ENCODE results near the gene VIPR2.

The VIPR2 gene

GRCh38 chr7:159139202-159139601 is 5.5 kb downstream of the VIPR2 start:
- TF ChIP-seq TAF1 (IDR thresholded peaks at IDR 0.05; ENCODE audit: borderline replicate concordance, insufficient read depth, low read length) (no peak), FOXP2 (optimal IDR thresholded peaks at IDR 0.05; ENCODE audit: borderline replicate concordance, extremely low read depth, extremely low read length, insufficient read depth) (no peak), POLR2AphosphoS5 (IDR thresholded peaks at IDR 0.05; ENCODE audit: low read depth, low read length) (no peak), SIN3A (IDR thresholded peaks at IDR 0.05; ENCODE audit: borderline replicate concordance, insufficient read depth, low read length) (no peak)

- TF ChIP-seq SIN3A (IDR thresholded peaks at IDR 0.05; ENCODE audit: borderline replicate concordance, insufficient read depth, low read length): no peak
- no peak for TF ChIP-seq FOXP2 (optimal IDR thresholded peaks at IDR 0.05; ENCODE audit: borderline replicate concordance, extremely low read depth, extremely low read length, insufficient read depth)
- no peak for TF ChIP-seq POLR2AphosphoS5 (IDR thresholded peaks at IDR 0.05; ENCODE audit: low read depth, low read length)
- no peak for TF ChIP-seq TAF1 (IDR thresholded peaks at IDR 0.05; ENCODE audit: borderline replicate concordance, insufficient read depth, low read length)
Measured at GRCh38 chr7:159138508-159138907, 6.2 kb downstream of the VIPR2 start.

- TF ChIP-seq SIN3A (IDR thresholded peaks at IDR 0.05; ENCODE audit: borderline replicate concordance, insufficient read depth, low read length) (no peak), TAF1 (IDR thresholded peaks at IDR 0.05; ENCODE audit: borderline replicate concordance, insufficient read depth, low read length) (no peak), REST (IDR thresholded peaks at IDR 0.05; ENCODE audit: insufficient read depth in 1 of 2, low read depth in 2 of 2, low read length in 2 of 2) (no peak), POLR2AphosphoS5 (IDR thresholded peaks at IDR 0.05; ENCODE audit: low read depth, low read length) (no peak), FOXP2 (optimal IDR thresholded peaks at IDR 0.05; ENCODE audit: borderline replicate concordance, extremely low read depth, extremely low read length, insufficient read depth) (no peak)
Measured at GRCh38 chr7:159137906-159138305, 6.8 kb downstream of the VIPR2 start.

GRCh38 chr7:159136846-159137245 is 7.8 kb downstream of the VIPR2 start:
- TF ChIP-seq TAF1 (IDR thresholded peaks at IDR 0.05; ENCODE audit: borderline replicate concordance, insufficient read depth, low read length) (no peak), REST (IDR thresholded peaks at IDR 0.05; ENCODE audit: insufficient read depth in 1 of 2, low read depth in 2 of 2, low read length in 2 of 2) (no peak)

GRCh38 chr7:159136442-159136841 is 8.2 kb downstream of the VIPR2 start:
- TF ChIP-seq TAF1 (IDR thresholded peaks at IDR 0.05; ENCODE audit: borderline replicate concordance, insufficient read depth, low read length) (no peak), REST (IDR thresholded peaks at IDR 0.05; ENCODE audit: insufficient read depth in 1 of 2, low read depth in 2 of 2, low read length in 2 of 2) (no peak), FOXP2 (optimal IDR thresholded peaks at IDR 0.05; ENCODE audit: borderline replicate concordance, extremely low read depth, extremely low read length, insufficient read depth) (no peak)

GRCh38 chr7:159136013-159136412 is 8.7 kb downstream of the VIPR2 start:
- TF ChIP-seq TAF1 (IDR thresholded peaks at IDR 0.05; ENCODE audit: borderline replicate concordance, insufficient read depth, low read length) (no peak), SIN3A (IDR thresholded peaks at IDR 0.05; ENCODE audit: borderline replicate concordance, insufficient read depth, low read length) (no peak), REST (IDR thresholded peaks at IDR 0.05; ENCODE audit: insufficient read depth in 1 of 2, low read depth in 2 of 2, low read length in 2 of 2) (no peak), FOXP2 (optimal IDR thresholded peaks at IDR 0.05; ENCODE audit: borderline replicate concordance, extremely low read depth, extremely low read length, insufficient read depth) (no peak), POLR2AphosphoS5 (IDR thresholded peaks at IDR 0.05; ENCODE audit: low read depth, low read length) (no peak)
